22Rv1 (cell line): ENCODE results near the gene SUGCT.

ENCODE experiments used
- H3K27ac ChIP-seq: fragments of 450-650 bp; 2 replicates; pipeline ENCODE4 v1.5.1; 2017
- CTCF ChIP-seq: fragments of 450-650 bp; IDR thresholded peaks from 2 replicates; pipeline ENCODE4 v1.5.1; 2017; ENCODE audit warnings: mild to moderate bottlenecking
- ZFX ChIP-seq: fragments of 450-650 bp; IDR thresholded peaks from 2 replicates; pipeline ENCODE4 v1.6.1; 2017; ENCODE audit warnings: antibody characterized with exemption, borderline replicate concordance

Gene SUGCT

DNA sequence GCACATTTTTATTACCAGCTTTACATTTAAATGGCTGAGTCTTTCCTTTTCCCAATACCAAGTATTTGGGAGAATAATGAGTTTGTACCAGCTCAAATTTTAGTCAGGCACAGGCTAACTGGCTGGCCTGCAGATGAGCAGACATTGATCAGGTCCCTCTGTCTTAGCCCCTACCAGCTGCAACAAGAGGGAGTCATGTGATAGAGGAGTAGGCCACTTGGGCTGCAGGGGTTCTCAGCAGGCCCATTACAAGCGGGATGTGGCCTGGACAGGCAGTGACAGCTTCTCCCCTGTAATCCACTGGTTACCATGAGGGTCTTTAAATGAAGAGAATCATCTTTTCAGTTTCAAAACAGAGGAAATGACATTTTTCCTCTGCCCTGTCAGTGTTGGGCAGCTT is 283.6 kb downstream of the SUGCT start:
- TF ChIP-seq CTCF (no peak), ZFX (no peak)

DNA sequence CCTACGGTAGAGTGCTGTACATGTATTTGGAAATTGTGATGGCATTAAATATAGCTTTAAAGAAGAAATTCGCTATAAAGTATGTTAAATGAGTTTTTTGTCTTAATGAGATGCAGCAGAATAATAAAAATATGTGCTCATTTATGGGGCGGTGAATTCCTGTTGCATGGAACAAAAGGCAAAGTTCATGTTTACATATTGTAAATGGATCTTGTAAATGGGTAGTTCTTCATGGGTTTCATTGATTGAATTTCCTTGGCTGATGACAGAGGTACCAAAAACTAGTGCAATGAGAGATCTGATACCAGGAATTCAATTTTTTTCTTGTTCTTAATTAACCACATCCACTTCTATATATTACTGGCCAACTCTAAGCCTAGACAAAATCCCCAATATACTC is 284.2 kb downstream of the SUGCT start:
- H3K27ac ChIP-seq, result no peak overlapping the region

More for the DNA sequence above, 283.6 kb downstream of the SUGCT start:
- no peak overlapping the region for H3K27ac ChIP-seq

GRCh38 chr7:40419806-40420205 is 285.0 kb downstream of the SUGCT start:
- no peak overlapping the region for H3K27ac ChIP-seq
- TF ChIP-seq ZFX, result no peak
- TF ChIP-seq CTCF, result no peak

More for the DNA sequence above, 284.2 kb downstream of the SUGCT start:
- TF ChIP-seq ZFX, result no peak
- no peak for TF ChIP-seq CTCF

- no peak for TF ChIP-seq CTCF
- no peak for TF ChIP-seq ZFX
- no peak overlapping the region for H3K27ac ChIP-seq
Observed at GRCh38 chr7:40421433-40421832, 286.6 kb downstream of the SUGCT start.

DNA sequence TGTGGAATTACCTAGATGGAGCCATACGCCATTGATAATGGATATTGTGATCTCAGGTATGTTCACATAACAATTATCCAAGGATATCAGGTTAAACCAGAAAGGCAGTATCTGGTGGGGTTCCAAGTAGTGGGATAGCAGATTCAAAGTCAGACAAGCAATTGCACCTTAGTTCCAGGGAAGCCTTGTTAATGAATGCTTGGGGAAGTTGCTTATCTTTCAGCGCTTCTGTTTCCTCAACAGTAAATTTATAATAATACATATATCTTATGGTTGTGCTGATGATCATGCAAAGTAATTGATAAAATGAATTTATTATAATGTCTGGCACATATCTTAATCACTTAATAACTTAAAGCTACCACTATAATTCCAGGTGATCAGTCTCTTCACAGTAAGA is 290.9 kb downstream of the SUGCT start:
- TF ChIP-seq ZFX (no peak), CTCF (no peak)
- no peak overlapping the region for H3K27ac ChIP-seq

- H3K27ac ChIP-seq, result no peak overlapping the region
- TF ChIP-seq ZFX, result no peak
- TF ChIP-seq CTCF, result no peak
Observed at GRCh38 chr7:40428421-40428820, 293.6 kb downstream of the SUGCT start.

DNA sequence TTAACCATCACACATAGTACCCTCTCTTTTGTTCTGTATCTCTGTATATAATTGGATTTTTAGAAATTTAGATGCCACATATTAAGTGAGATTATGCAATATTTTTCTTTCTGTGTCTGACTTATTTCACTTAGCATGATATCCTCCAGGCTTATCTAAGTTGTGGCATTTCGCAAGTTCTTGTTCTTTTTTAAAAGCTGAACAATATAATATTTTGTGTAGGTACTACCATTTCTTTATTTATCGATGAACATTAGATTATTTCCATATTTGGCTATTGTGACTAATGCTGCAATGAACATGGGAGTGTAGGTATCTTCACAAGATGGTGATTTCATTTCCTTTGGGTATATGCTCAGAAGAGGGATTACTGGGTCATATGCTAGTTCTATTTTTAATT is 295.0 kb downstream of the SUGCT start:
- TF ChIP-seq ZFX, result no peak
- H3K27ac ChIP-seq, result no peak overlapping the region

GRCh38 chr7:40432046-40432445 is 297.2 kb downstream of the SUGCT start:
- TF ChIP-seq ZFX, result no peak
- TF ChIP-seq CTCF, result no peak
- no peak overlapping the region for H3K27ac ChIP-seq
